ENCODE data around the gene RANBP17. TPM values are rescaled to one million over a fixed set of nuclear protein-coding genes. Genes with fewer than 3 reads are reported as not detected.

RANBP17 gene
- total RNA-seq, 2 experiments from 2014 or later: not detected

DNA sequence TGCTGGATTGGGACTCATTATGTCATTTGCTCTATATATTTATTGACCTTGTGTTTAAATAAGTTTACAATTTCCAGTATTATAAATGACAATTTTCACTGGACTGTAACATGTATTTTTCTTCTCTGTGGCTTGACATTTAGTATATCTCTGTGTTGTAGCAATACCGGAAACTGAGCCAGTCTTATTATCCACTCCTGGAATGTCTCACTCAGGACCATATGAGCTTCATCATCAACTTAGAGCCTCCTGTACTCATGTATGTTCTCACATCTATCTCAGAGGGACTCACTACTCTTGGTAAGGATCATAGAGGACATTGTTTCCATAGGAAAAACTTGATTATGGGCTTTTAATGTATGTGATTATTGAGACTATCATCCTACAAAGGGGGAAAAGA lies 380.7 kb downstream of the RANBP17 start:
- no peak for DNase-seq
- CTCF ChIA-PET: interaction anchor here (1.3 kb wide), 1 partner anchor 110 kb away, joined by 3 read pairs; no protein-coding TSS in a partner anchor
- Mint-ChIP-seq H3K36me3 (no peaks in the 10 kb centered on the region), H3K4me3 (no peak overlapping the region), H3K27ac (no peak overlapping the region), H3K4me1 (peaks cover 9% of the 10 kb centered on the region), H3K9me3 (ENCODE audit: low read depth) (no peaks in the 10 kb centered on the region), H3K27me3 (peaks cover 32% of the 10 kb centered on the region)
- no peak for ATAC-seq

DNA sequence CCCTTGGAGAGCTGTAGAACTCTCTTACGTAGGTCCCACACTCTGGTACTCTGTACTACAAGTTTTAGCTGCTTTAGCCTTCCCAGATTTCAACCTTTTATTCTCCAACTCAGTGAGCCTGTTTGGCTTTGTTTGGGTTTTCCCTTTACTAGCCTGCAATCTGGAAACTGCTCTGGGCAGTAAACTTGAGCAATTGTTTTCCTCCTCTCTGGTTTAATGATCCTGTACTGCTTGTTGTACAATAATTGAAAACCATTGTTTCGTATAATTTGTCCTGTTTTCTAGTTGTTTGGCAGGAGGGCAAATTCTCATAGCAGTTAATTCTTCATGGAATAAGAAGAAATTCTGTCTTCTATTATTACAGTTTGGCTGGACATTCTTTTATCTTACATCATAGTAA lies 384.4 kb downstream of the RANBP17 start:
- Mint-ChIP-seq H3K4me1 (no peaks in the 10 kb centered on the region), H3K27me3 (peaks cover 27% of the 10 kb centered on the region), H3K4me3 (no peak overlapping the region), H3K9me3 (ENCODE audit: low read depth) (peaks cover 11% of the 10 kb centered on the region), H3K27ac (no peak overlapping the region), H3K36me3 (peaks cover 2% of the 10 kb centered on the region)
- ATAC-seq: no peak
- CTCF ChIA-PET: no interaction called here
- no peak for DNase-seq

DNA sequence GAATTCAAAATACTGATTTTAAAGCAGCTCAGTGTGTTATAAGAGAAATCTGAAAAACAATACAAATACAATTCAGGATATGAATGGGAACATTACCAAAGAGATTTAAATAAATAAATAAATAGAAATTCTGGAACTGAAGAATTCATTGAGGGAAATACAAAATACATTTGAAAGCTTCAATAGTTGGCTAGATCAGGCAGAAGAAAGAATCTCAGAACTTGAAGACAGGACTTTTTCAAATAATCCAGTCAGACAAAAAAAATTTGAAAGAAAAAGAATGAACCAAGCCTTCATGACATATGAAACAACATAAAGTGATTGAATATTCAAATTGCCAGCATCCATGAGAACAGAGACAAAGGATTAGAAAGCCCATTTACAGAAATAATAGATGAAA lies 387.6 kb downstream of the RANBP17 start:
- H3K27ac Mint-ChIP-seq: no peak overlapping the region
- no peak for DNase-seq
- H3K27me3 Mint-ChIP-seq: peaks cover 26% of the 10 kb centered on the region
- no peak overlapping the region for H3K4me3 Mint-ChIP-seq
- H3K4me1 Mint-ChIP-seq: no peaks in the 10 kb centered on the region
- no peak for ATAC-seq
- CTCF ChIA-PET: no interaction called here
- H3K9me3 Mint-ChIP-seq (ENCODE audit: low read depth): peaks cover 12% of the 10 kb centered on the region
- H3K36me3 Mint-ChIP-seq: peaks cover 2% of the 10 kb centered on the region

DNA sequence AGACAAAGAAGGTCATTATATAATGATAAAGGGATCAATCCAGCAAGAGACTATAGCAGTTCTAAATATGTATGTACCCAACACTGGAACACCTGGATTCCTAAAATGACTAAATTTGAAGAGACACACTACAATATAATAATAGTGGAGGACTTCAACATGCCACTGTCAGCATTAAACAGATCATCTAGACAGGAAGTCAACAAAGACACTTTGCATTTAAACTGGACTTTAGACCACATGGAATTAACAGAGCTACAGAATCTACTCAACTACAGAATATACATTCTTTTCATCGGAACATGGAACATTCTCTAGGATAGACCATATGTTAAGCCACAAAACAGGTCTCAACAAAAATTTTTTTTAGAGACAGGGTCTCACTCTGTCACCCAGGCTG lies 388.9 kb downstream of the RANBP17 start:
- CTCF ChIA-PET: no interaction called here
- peaks cover 12% of the 10 kb centered on the region for H3K9me3 Mint-ChIP-seq (ENCODE audit: low read depth)
- ATAC-seq: no peak

GRCh38 chr5:171251519-171251918 lies 389.7 kb downstream of the RANBP17 start:
- DNase-seq (no peak), ATAC-seq (no peak)
- H3K27ac Mint-ChIP-seq: no peak overlapping the region
- H3K9me3 Mint-ChIP-seq (ENCODE audit: low read depth): peaks cover 12% of the 10 kb centered on the region
- H3K4me1 Mint-ChIP-seq: no peaks in the 10 kb centered on the region
- H3K4me3 Mint-ChIP-seq: no peak overlapping the region
- CTCF ChIA-PET: no interaction called here
- H3K36me3 Mint-ChIP-seq: peaks cover 2% of the 10 kb centered on the region
- peaks cover 29% of the 10 kb centered on the region for H3K27me3 Mint-ChIP-seq

More for the DNA sequence above, 388.9 kb downstream of the RANBP17 start:
- no peak for DNase-seq
- H3K27ac Mint-ChIP-seq: no peak overlapping the region
- peaks cover 32% of the 10 kb centered on the region for H3K27me3 Mint-ChIP-seq
- peaks cover 2% of the 10 kb centered on the region for H3K36me3 Mint-ChIP-seq
- no peak overlapping the region for H3K4me3 Mint-ChIP-seq
- no peaks in the 10 kb centered on the region for H3K4me1 Mint-ChIP-seq

GRCh38 chr5:171252674-171253073 lies 390.9 kb downstream of the RANBP17 start:
- Mint-ChIP-seq H3K9me3 (ENCODE audit: low read depth) (peaks cover 12% of the 10 kb centered on the region), H3K4me3 (no peak overlapping the region), H3K4me1 (no peaks in the 10 kb centered on the region), H3K36me3 (peaks cover 2% of the 10 kb centered on the region), H3K27me3 (peaks cover 25% of the 10 kb centered on the region), H3K27ac (no peak overlapping the region)
- DNase-seq (no peak), ATAC-seq (no peak)
- CTCF ChIA-PET: interaction anchor here (1.4 kb wide), 1 partner anchor 15 kb away, joined by 3 read pairs; no protein-coding TSS in a partner anchor

- DNase-seq: no peak
- ATAC-seq: no peak
- peaks cover 14% of the 10 kb centered on the region for H3K27me3 Mint-ChIP-seq
- no peaks in the 10 kb centered on the region for H3K36me3 Mint-ChIP-seq
- H3K9me3 Mint-ChIP-seq (ENCODE audit: low read depth): no peaks in the 10 kb centered on the region
- CTCF ChIA-PET: no interaction called here
- no peaks in the 10 kb centered on the region for H3K4me1 Mint-ChIP-seq
- no peak overlapping the region for H3K4me3 Mint-ChIP-seq
- no peak overlapping the region for H3K27ac Mint-ChIP-seq
These were observed 397.1 kb downstream of the RANBP17 start for GRCh38 chr5:171258737-171259415.

DNA sequence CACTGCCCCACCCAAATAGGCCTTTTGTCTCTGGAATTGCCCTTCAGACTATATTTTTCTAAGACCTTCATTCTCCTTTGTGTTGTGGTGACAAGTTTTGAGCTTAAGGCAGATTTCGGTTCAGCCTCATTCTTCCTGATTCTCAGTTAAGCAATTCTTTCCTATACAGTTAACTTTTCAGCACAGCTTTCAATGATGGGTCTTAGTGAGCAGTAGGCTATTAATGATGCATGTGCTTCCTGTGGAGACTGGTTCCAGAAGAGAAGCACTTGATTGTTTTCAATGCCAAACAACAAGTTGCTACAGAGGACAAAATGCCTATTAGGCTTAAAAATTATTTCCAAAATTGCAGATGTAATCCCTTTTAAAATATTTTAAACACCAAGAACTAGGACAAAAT lies 399.5 kb downstream of the RANBP17 start:
- no peak for DNase-seq
- peaks cover 16% of the 10 kb centered on the region for H3K4me1 Mint-ChIP-seq
- no peak overlapping the region for H3K4me3 Mint-ChIP-seq
- ATAC-seq: no peak
- no peaks in the 10 kb centered on the region for H3K36me3 Mint-ChIP-seq
- H3K27me3 Mint-ChIP-seq: peaks cover 11% of the 10 kb centered on the region
- no peaks in the 10 kb centered on the region for H3K9me3 Mint-ChIP-seq (ENCODE audit: low read depth)
- CTCF ChIA-PET: interaction anchor here (1.7 kb wide), 1 partner anchor 54 kb away, joined by 4 read pairs; no protein-coding TSS in a partner anchor
- no peak overlapping the region for H3K27ac Mint-ChIP-seq

GRCh38 chr5:171261904-171262303 lies 400.1 kb downstream of the RANBP17 start:
- no peak overlapping the region for H3K4me3 Mint-ChIP-seq
- no peak for ATAC-seq
- CTCF ChIA-PET: interaction anchor here (1.3 to 1.7 kb wide), 2 partner anchors 55 to 69 kb away, joined by 4 read pairs; no protein-coding TSS in a partner anchor

GRCh38 chr5:171263181-171263580 lies 401.4 kb downstream of the RANBP17 start:
- Mint-ChIP-seq H3K27me3 (peaks cover 15% of the 10 kb centered on the region), H3K36me3 (no peaks in the 10 kb centered on the region), H3K9me3 (ENCODE audit: low read depth) (no peaks in the 10 kb centered on the region), H3K4me3 (no peak overlapping the region), H3K27ac (no peak overlapping the region), H3K4me1 (peaks cover 16% of the 10 kb centered on the region)
- CTCF ChIA-PET: interaction anchor here (1.3 kb wide), 1 partner anchor 70 kb away, joined by 4 read pairs; no protein-coding TSS in a partner anchor
- DNase-seq (no peak), ATAC-seq (no peak)

More at GRCh38 chr5:171261904-171262303, 400.1 kb downstream of the RANBP17 start:
- Mint-ChIP-seq H3K27ac (no peak overlapping the region), H3K9me3 (ENCODE audit: low read depth) (no peaks in the 10 kb centered on the region), H3K36me3 (no peaks in the 10 kb centered on the region), H3K4me1 (peaks cover 16% of the 10 kb centered on the region), H3K27me3 (peaks cover 11% of the 10 kb centered on the region)
- DNase-seq: no peak

DNA sequence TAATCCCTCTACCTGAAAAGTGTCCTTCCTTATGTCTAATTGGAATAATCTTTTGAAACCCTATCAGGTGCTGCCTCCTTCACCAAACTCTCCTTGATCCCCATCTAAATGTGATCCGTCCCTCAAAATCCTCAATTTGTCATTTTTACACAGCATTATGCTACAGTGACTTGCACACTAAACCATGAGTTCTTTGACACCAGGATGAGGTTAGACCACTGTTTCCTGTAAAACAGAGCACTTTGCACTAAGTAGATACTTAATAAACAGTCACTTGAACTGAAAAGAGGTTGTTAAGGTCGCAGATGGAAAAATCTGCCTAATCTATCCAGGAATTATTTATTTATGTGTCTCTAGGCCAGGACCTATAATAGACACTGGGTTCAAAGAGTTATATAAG lies 403.0 kb downstream of the RANBP17 start:
- peak; percentile 85 for ATAC-seq
- Mint-ChIP-seq H3K9me3 (ENCODE audit: low read depth) (no peaks in the 10 kb centered on the region), H3K4me3 (no peak overlapping the region), H3K4me1 (peaks cover 17% of the 10 kb centered on the region), H3K36me3 (no peaks in the 10 kb centered on the region), H3K27me3 (peaks cover 17% of the 10 kb centered on the region), H3K27ac (peak overlapping the region; percentile 70)
- DNase-seq: peak; percentile 44
- CTCF ChIA-PET: no interaction called here

GRCh38 chr5:171268700-171269620 lies 407.1 kb downstream of the RANBP17 start:
- peaks cover 24% of the 10 kb centered on the region for H3K4me1 Mint-ChIP-seq

GRCh38 chr5:171269717-171270116 lies 407.9 kb downstream of the RANBP17 start:
- H3K36me3 Mint-ChIP-seq: no peaks in the 10 kb centered on the region
- no peak overlapping the region for H3K4me3 Mint-ChIP-seq
- peaks cover 18% of the 10 kb centered on the region for H3K4me1 Mint-ChIP-seq
- H3K27ac Mint-ChIP-seq: no peak overlapping the region
- ATAC-seq (no peak), DNase-seq (no peak)
- CTCF ChIA-PET: interaction anchor here (1.2 kb wide), 1 partner anchor 63 kb away, joined by 4 read pairs; no protein-coding TSS in a partner anchor
- H3K27me3 Mint-ChIP-seq: peaks cover 27% of the 10 kb centered on the region
- no peaks in the 10 kb centered on the region for H3K9me3 Mint-ChIP-seq (ENCODE audit: low read depth)

More at GRCh38 chr5:171268700-171269620, 407.1 kb downstream of the RANBP17 start:
- no peak for ATAC-seq
- no peak overlapping the region for H3K4me3 Mint-ChIP-seq
- CTCF ChIA-PET: interaction anchor here (1.2 kb wide), 1 partner anchor 62 kb away, joined by 4 read pairs; no protein-coding TSS in a partner anchor
- H3K36me3 Mint-ChIP-seq: no peaks in the 10 kb centered on the region
- H3K27me3 Mint-ChIP-seq: peaks cover 27% of the 10 kb centered on the region
- no peaks in the 10 kb centered on the region for H3K9me3 Mint-ChIP-seq (ENCODE audit: low read depth)
- DNase-seq: no peak
- H3K27ac Mint-ChIP-seq: no peak overlapping the region
